DND-41 (cell line): ENCODE measurements around the gene DBNDD2.

Source experiments
- ATAC-seq: fragments of 200-7000 bp; cut with Tn5 transposase; 3 replicates; pipeline ENCODE4 v1.9.1; 2021; ENCODE audit warnings: low read depth; ENCODE audit not compliant: insufficient read depth
- DNase-seq: peaks from one replicate; pipeline ENCODE4 v3.0.0-alpha.2; 2020
- H2AFZ ChIP-seq: 2 replicates; pipeline ENCODE4 v1.6.0; 2012; ENCODE audit warnings: low read depth, low read length
- H3K27ac ChIP-seq: 2 replicates; pipeline ENCODE4 v1.5.1; 2012; ENCODE audit warnings: low read length, inconsistent platforms
- H3K27me3 ChIP-seq: fragments of 200-600 bp; sonication (generic); 2 replicates; pipeline ENCODE4 v1.6.0; 2012; ENCODE audit warnings: low read length, mild to moderate bottlenecking, inconsistent platforms; ENCODE audit not compliant: insufficient read depth, poor library complexity
- H3K36me3 ChIP-seq: 2 replicates; pipeline ENCODE4 v1.5.1; 2012; ENCODE audit warnings: low read length, inconsistent platforms; ENCODE audit not compliant: insufficient read depth
- H3K4me1 ChIP-seq: 2 replicates; pipeline ENCODE4 v1.5.1; 2012; ENCODE audit warnings: mild to moderate bottlenecking, low read length; ENCODE audit not compliant: insufficient read depth
- H3K4me2 ChIP-seq: 2 replicates; pipeline ENCODE4 v1.6.0; 2012; ENCODE audit warnings: mild to moderate bottlenecking, moderate library complexity, low read length, inconsistent platforms; ENCODE audit not compliant: insufficient read depth
- H3K4me3 ChIP-seq, 2 experiments: fragments of 200-600 bp in 1 of 2; shearing (Covaris generic) in 1 of 2; 2 replicates each; pipeline ENCODE4 v1.5.1; 2012 to 2016; ENCODE audit warnings: inconsistent platforms in 2 of 2, low read length in 2 of 2, mild to moderate bottlenecking in 2 of 2, low read depth in 1 of 2, moderate library complexity in 1 of 2
- H3K79me2 ChIP-seq: 2 replicates; pipeline ENCODE4 v1.6.0; 2012; ENCODE audit warnings: low read length, inconsistent platforms; ENCODE audit not compliant: insufficient read depth
- H3K9ac ChIP-seq: 2 replicates; pipeline ENCODE4 v1.6.0; 2012; ENCODE audit warnings: low read depth, mild to moderate bottlenecking, inconsistent platforms, low read length, moderate library complexity
- H3K9me3 ChIP-seq: 2 replicates; pipeline ENCODE4 v1.5.1; 2012; ENCODE audit warnings: low read length, moderate library complexity, mild to moderate bottlenecking, inconsistent platforms; ENCODE audit not compliant: insufficient read depth, severe bottlenecking
- H4K20me1 ChIP-seq: 2 replicates; pipeline ENCODE4 v1.6.0; 2012; ENCODE audit warnings: low read length; ENCODE audit not compliant: insufficient read depth
- EZH2 ChIP-seq: IDR thresholded peaks from 3 replicates; pipeline ENCODE4 v1.6.1; 2012; ENCODE audit warnings: borderline replicate concordance, low read depth, mild to moderate bottlenecking, moderate library complexity, low read length, inconsistent platforms; ENCODE audit not compliant: severe bottlenecking
- TF ChIP-seq, protein P1 (sequence below): IDR thresholded peaks from 2 replicates; pipeline ENCODE4 v1.5.1; 2012; ENCODE audit warnings: borderline replicate concordance, low read length, moderate library complexity, mild to moderate bottlenecking; ENCODE audit not compliant: poor library complexity, severe bottlenecking; ENCODE audit errors: extremely low read depth

DBNDD2 gene

DNA sequence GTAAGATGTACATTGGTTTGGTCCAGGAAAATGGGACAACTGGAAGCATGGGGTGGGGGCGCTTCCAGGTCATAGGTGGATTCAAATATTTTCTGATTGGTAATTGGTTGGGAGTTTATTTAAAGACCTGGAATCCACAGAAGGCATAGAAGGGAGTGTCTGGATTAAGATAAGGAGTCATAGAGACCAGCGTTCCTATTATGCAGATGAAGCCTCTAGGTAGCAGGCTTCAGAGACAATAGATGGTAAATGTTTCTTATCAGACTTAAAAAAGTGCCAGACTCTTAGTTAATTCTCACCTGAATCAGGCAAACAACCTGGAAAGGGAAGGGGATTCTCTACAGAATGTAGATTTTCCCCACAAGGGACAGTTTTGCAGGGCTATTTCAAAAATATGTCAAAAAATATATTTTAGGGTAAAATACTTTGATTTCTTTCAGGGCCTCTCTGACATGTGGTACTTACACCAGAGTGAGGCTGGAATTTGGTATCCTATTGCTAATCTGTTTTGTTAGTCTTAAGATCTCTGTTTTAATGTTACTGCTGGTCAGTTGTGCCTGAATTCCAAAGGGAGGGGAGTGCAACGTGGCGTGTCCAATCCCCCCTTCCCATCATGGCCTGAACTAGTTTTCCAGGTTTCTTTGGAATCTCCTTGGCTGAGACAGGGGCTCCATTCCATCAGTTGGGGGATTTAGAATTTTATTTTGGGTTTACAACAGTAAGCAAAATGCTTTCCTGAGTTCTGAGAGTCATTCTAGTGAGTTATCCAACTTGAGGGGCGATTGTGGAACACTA, 33.0 kb downstream of the DBNDD2 start:
- Histone ChIP-seq H3K9ac (no peak overlapping the region), H3K9me3 (no peaks in the 10 kb centered on the region), H2AFZ (no peak overlapping the region), H3K79me2 (no peaks in the 10 kb centered on the region), H3K36me3 (no peaks in the 10 kb centered on the region), H3K4me3 (no peak overlapping the region), H3K4me2 (no peak overlapping the region), H3K27ac (no peak overlapping the region), H3K27me3 (no peaks in the 10 kb centered on the region), H3K4me1 (peaks cover 23% of the 10 kb centered on the region), H4K20me1 (no peaks in the 10 kb centered on the region)
- DNase-seq (no peak), ATAC-seq (no peak)
- no peak for TF ChIP-seq EZH2
- TF ChIP-seq, protein P1, sequence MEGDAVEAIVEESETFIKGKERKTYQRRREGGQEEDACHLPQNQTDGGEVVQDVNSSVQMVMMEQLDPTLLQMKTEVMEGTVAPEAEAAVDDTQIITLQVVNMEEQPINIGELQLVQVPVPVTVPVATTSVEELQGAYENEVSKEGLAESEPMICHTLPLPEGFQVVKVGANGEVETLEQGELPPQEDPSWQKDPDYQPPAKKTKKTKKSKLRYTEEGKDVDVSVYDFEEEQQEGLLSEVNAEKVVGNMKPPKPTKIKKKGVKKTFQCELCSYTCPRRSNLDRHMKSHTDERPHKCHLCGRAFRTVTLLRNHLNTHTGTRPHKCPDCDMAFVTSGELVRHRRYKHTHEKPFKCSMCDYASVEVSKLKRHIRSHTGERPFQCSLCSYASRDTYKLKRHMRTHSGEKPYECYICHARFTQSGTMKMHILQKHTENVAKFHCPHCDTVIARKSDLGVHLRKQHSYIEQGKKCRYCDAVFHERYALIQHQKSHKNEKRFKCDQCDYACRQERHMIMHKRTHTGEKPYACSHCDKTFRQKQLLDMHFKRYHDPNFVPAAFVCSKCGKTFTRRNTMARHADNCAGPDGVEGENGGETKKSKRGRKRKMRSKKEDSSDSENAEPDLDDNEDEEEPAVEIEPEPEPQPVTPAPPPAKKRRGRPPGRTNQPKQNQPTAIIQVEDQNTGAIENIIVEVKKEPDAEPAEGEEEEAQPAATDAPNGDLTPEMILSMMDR: no peak

GRCh38 chr20:45441746-45442145, 33.7 kb downstream of the DBNDD2 start:
- Histone ChIP-seq H3K9me3 (no peaks in the 10 kb centered on the region), H3K79me2 (no peaks in the 10 kb centered on the region), H3K4me1 (peaks cover 18% of the 10 kb centered on the region), H4K20me1 (no peaks in the 10 kb centered on the region), H3K9ac (no peak overlapping the region), H3K36me3 (no peaks in the 10 kb centered on the region), H2AFZ (no peak overlapping the region), H3K4me3 (no peak overlapping the region), H3K27ac (no peak overlapping the region), H3K27me3 (no peaks in the 10 kb centered on the region), H3K4me2 (no peak overlapping the region)
- no peak for DNase-seq
- ATAC-seq: no peak
- TF ChIP-seq, protein P1: no peak

GRCh38 chr20:45444050-45444449, 36.0 kb downstream of the DBNDD2 start:
- TF ChIP-seq EZH2: no peak
- TF ChIP-seq, protein P1: no peak
- no peaks in the 10 kb centered on the region for H4K20me1 ChIP-seq
- H3K4me3 ChIP-seq: no peak overlapping the region
- no peak overlapping the region for H3K4me2 ChIP-seq
- no peaks in the 10 kb centered on the region for H3K36me3 ChIP-seq
- no peaks in the 10 kb centered on the region for H3K9me3 ChIP-seq
- peaks cover 11% of the 10 kb centered on the region for H3K4me1 ChIP-seq
- H3K79me2 ChIP-seq: no peaks in the 10 kb centered on the region
- no peak overlapping the region for H2AFZ ChIP-seq
- ATAC-seq (peak; percentile 96), DNase-seq (peak; percentile 71)
- no peaks in the 10 kb centered on the region for H3K27me3 ChIP-seq
- H3K27ac ChIP-seq: no peak overlapping the region
- no peak overlapping the region for H3K9ac ChIP-seq
